OCI-LY1 (cell line): ENCODE results near the gene ACAD11.

Experiments used
- EZH2 ChIP-seq: fragments of 200-600 bp; sonication (generic), shearing (Covaris generic); IDR thresholded peaks from 2 replicates; pipeline ENCODE4 v1.8.0; 2017; ENCODE audit warnings: borderline replicate concordance, mixed run types, mild to moderate bottlenecking, antibody characterized with exemption, low read length, moderate library complexity, mixed read lengths
- TF ChIP-seq, protein P1 (sequence below): fragments of 200-600 bp; sonication (generic), shearing (Covaris generic); IDR thresholded peaks from 2 replicates; pipeline ENCODE4 v1.5.1; 2017; ENCODE audit warnings: mild to moderate bottlenecking, antibody characterized with exemption, low read length, moderate library complexity, mixed read lengths

GRCh38 chr3:132555306-132556035, 104.1 kb downstream of the ACAD11 start:
- TF ChIP-seq, protein P1, sequence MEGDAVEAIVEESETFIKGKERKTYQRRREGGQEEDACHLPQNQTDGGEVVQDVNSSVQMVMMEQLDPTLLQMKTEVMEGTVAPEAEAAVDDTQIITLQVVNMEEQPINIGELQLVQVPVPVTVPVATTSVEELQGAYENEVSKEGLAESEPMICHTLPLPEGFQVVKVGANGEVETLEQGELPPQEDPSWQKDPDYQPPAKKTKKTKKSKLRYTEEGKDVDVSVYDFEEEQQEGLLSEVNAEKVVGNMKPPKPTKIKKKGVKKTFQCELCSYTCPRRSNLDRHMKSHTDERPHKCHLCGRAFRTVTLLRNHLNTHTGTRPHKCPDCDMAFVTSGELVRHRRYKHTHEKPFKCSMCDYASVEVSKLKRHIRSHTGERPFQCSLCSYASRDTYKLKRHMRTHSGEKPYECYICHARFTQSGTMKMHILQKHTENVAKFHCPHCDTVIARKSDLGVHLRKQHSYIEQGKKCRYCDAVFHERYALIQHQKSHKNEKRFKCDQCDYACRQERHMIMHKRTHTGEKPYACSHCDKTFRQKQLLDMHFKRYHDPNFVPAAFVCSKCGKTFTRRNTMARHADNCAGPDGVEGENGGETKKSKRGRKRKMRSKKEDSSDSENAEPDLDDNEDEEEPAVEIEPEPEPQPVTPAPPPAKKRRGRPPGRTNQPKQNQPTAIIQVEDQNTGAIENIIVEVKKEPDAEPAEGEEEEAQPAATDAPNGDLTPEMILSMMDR = no peak
- no peak for TF ChIP-seq EZH2
